NB4 (cell line): ENCODE data around the gene KIAA1549.

ENCODE experiments used
- CTCF ChIP-seq: IDR thresholded peaks from one replicate; pipeline ENCODE4 v1.5.1; 2012; ENCODE audit warnings: low read depth, low read length
- MAX ChIP-seq: IDR thresholded peaks from 2 replicates; pipeline ENCODE4 v1.6.1; 2011; ENCODE audit warnings: low read depth, low read length
- MYC ChIP-seq: IDR thresholded peaks from 2 replicates; pipeline ENCODE4 v1.6.1; 2011; ENCODE audit warnings: low read depth, low read length
- POLR2A ChIP-seq: IDR thresholded peaks from 2 replicates; pipeline ENCODE4 v1.6.1; 2011; ENCODE audit warnings: mild to moderate bottlenecking; ENCODE audit not compliant: insufficient read length; ENCODE audit errors: extremely low read depth

- TF ChIP-seq CTCF (no peak), POLR2A (no peak), MYC (no peak), MAX (no peak)
These were observed 159.3 kb downstream of the KIAA1549 start for GRCh38 chr7:138821912-138822311.
